Large intestine (tissue), 3 donors: ENCODE data around the gene DAPK2. TPM values are rescaled to one million over a fixed set of nuclear protein-coding genes. Genes with fewer than 3 reads are reported as not detected.

Source experiments
- DNase-seq, 2 donors: peaks; one replicate each; pipeline versions ENCODE4 v3.0.0 to v3.0.0-alpha.2; 2013
- H3K27ac ChIP-seq: one replicate; pipeline ENCODE4 v1.5.1; 2013; ENCODE audit warnings: low read length
- H3K27me3 ChIP-seq: 2 replicates; pipeline ENCODE4 v1.6.1; 2013; ENCODE audit warnings: low read length; ENCODE audit not compliant: control insufficient read depth, insufficient read depth
- H3K36me3 ChIP-seq: 2 replicates; pipeline ENCODE4 v1.6.1; 2013; ENCODE audit warnings: low read length; ENCODE audit not compliant: control insufficient read depth, insufficient read depth
- H3K4me1 ChIP-seq: one replicate; pipeline ENCODE4 v1.6.1; 2013; ENCODE audit warnings: low read length; ENCODE audit not compliant: control insufficient read depth, insufficient read depth
- H3K4me3 ChIP-seq: one replicate; pipeline ENCODE4 v1.5.1; 2013; ENCODE audit warnings: low read length
- H3K9me3 ChIP-seq: one replicate; pipeline ENCODE4 v1.6.1; 2013; ENCODE audit warnings: mild to moderate bottlenecking, low read depth, low read length, moderate library complexity; ENCODE audit not compliant: control insufficient read depth
- WGBS: methylation state at CpG from one replicate; pipeline ENCODE4 v1.1.5; 2013; ENCODE audit warnings: low lambda C conversion rate; ENCODE audit not compliant: insufficient coverage; 5-methylcytosine and 5-hydroxymethylcytosine counted together
- polyA plus RNA-seq: library from polyadenylated mRNA; unstranded; fragments of 120-200 nt; gene quantifications from one replicate; pipeline ENCODE4 v1.2.1, GENCODE V29; 2013

DAPK2 gene
- polyA plus RNA-seq, 1 donor: 7.4 TPM

DNA sequence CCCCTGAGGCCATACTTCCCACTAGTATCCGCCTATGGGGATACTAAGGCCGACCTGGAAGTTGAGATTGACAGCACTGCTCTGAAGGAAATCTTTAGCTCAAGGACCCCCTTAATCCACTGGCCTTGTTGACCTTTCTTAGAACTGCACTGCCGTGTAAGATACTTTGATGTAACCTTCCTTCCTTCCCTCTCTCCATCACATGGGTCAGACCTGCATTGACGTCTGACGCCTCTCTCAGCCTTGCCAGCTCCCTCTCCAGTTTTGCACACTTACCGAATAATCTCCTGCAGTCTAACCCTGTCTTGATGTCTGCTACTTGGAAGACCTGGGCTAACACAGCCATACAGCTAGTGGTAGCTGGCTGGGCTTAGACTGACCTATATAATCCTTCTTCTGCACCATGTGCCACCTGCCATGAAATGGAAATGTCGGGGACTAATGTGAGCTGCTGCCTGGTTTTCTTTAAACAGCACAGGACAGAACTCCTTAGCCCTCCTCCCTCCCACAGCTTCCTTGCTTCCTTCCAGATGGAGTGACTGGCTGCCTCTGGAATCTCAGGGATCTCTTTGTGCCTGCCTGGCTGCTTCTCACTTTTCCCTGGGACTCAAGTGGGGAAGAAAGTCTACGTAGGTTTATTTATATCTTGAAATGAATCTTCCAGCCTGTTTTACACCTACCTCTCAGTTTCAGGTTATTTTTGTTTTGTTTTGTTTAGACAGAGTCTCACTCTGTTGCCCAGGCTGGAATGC, 173.3 kb downstream of the DAPK2 start:
- Histone ChIP-seq H3K27me3 (no peaks in the 10 kb centered on the region), H3K27ac (no peak overlapping the region), H3K9me3 (no peaks in the 10 kb centered on the region), H3K36me3 (no peaks in the 10 kb centered on the region), H3K4me3 (no peak overlapping the region), H3K4me1 (no peaks in the 10 kb centered on the region)
- DNase-seq: no peak
- no CpG with 5 or more reads among the region's 8 CpGs for whole genome bisulfite sequencing

GRCh38 chr15:63870487-63871209, 175.6 kb downstream of the DAPK2 start:
- Histone ChIP-seq H3K36me3 (no peaks in the 10 kb centered on the region), H3K27ac (no peak overlapping the region), H3K4me1 (no peaks in the 10 kb centered on the region), H3K27me3 (no peaks in the 10 kb centered on the region), H3K4me3 (no peak overlapping the region), H3K9me3 (no peaks in the 10 kb centered on the region)
- DNase-seq: peak; percentile 64 to 81
- WGBS: no CpG with 5 or more reads among the region's 6 CpGs

DNA sequence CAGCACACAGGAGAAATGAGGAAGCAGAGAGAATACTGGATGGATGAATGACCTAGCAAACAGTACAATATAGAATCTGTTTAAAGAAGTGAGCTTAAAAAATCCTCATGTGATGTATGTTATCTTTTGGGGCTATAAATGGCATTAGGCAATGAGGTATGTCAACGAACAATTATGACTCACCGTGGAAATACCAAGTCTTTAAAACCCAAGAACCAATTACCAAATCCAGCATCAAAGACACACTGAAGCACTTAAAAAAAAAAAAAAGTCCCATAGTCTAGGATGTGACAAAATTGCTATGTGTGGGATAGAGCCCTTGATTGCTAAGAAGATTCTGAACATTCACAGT, 176.3 kb downstream of the DAPK2 start:
- H3K4me1 ChIP-seq: no peaks in the 10 kb centered on the region
- H3K4me3 ChIP-seq: no peak overlapping the region
- peak in 1 of 2 donors; percentile 41 for DNase-seq
- WGBS: no CpG with 5 or more reads among the region's 2 CpGs
- no peaks in the 10 kb centered on the region for H3K9me3 ChIP-seq
- H3K27ac ChIP-seq: no peak overlapping the region
- no peaks in the 10 kb centered on the region for H3K27me3 ChIP-seq
- H3K36me3 ChIP-seq: no peaks in the 10 kb centered on the region

DNA sequence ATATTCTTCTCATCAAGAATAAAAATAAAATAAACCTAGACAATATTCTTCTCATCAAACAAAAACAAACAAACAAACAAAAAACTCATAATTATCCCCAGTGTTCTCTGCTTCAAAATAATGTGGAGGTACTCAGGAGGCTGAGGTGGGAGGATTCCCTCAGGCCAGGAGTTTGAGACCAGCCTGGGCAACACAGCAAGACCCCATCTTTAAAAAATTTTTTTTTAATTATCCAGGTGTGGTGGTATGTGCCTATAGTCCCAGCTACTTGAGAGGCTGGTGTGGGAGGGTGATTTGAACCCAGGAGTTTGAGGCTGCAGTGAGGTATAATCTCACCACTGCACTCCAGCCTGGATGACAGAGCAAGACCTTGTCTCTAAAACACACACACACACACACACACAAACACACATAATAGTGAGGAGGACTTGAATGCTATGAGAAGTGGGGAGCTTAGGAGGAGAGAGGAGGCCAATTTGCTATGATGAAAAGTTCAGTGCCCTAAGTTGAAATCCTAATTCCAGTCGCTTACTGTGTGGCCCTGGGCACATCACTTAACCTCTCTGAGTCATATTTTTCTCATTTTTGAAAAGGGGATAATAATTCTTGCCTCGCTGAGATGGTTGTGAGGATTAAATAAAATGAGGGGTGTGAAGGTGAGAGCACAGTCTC, 176.8 kb downstream of the DAPK2 start:
- Histone ChIP-seq H3K9me3 (no peaks in the 10 kb centered on the region), H3K4me1 (no peaks in the 10 kb centered on the region), H3K27ac (no peak overlapping the region), H3K4me3 (no peak overlapping the region), H3K27me3 (no peaks in the 10 kb centered on the region), H3K36me3 (no peaks in the 10 kb centered on the region)
- 100% methylated on average over 1 of the region's 2 CpGs for WGBS
- DNase-seq: no peak

DNA sequence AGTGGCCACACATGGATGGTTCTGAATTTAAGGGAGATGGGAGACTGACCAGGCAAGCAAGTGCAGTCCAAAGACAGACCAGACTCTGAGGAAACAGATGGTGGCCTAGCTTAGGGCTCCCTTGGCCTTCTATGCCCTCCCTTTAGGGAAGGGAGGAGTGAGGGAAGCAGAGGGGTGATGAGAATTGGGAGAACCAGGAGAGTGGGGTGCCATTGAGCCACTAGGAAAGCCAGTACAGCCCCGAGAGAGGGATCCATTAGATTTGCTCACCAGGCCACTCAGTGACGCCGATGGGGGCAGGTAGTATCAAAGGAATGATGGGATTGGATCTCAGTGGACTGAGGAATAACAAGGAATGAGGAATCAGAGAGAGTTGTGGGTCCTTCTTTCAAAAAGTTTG, 182.1 kb downstream of the DAPK2 start:
- no CpG with 5 or more reads among the region's 3 CpGs for WGBS
- H3K36me3 ChIP-seq: no peaks in the 10 kb centered on the region
- no peaks in the 10 kb centered on the region for H3K27me3 ChIP-seq
- peaks cover 3% of the 10 kb centered on the region for H3K9me3 ChIP-seq
- no peak overlapping the region for H3K27ac ChIP-seq
- H3K4me3 ChIP-seq: no peak overlapping the region
- no peaks in the 10 kb centered on the region for H3K4me1 ChIP-seq
- no peak for DNase-seq

DNA sequence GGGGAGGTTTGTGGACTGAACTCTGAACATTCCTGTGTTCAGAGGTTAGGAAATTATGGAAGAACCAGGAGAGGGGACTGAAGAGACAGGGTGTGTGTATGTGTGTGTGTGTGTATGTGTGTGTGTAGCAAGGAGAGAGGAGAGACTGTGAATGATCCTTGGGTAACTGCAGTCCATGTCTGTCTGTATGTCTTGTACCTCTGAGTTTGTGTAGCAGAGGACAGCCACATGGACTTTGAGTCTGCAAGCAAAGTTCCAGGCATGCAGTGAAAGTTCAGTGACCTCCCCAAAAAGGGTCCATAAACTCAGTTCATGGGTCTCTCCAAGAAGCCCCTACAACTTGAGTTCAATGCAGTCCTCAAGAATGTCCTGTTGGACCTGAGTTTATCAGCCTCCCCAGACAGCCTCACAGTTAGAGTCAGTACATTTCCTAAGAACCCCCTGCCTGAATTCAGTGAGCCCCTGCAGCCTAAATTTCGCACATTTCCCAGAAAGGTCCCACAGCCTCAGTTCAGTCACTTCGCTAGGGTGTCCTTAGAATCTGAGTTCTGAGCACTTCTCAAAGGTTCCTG, 184.3 kb downstream of the DAPK2 start:
- Histone ChIP-seq H3K27ac (no peak overlapping the region), H3K4me1 (no peaks in the 10 kb centered on the region), H3K27me3 (no peaks in the 10 kb centered on the region), H3K4me3 (no peak overlapping the region), H3K9me3 (peaks cover 3% of the 10 kb centered on the region), H3K36me3 (no peaks in the 10 kb centered on the region)
- no peak for DNase-seq
- WGBS: no CpG with 5 or more reads among the region's 2 CpGs

GRCh38 chr15:63860555-63860954, 185.7 kb downstream of the DAPK2 start:
- H3K27me3 ChIP-seq: no peaks in the 10 kb centered on the region
- no peaks in the 10 kb centered on the region for H3K4me1 ChIP-seq
- no peak overlapping the region for H3K27ac ChIP-seq
- WGBS: 80% methylated on average over 1 of the region's 4 CpGs
- no peak for DNase-seq
- H3K4me3 ChIP-seq: no peak overlapping the region
- peaks cover 3% of the 10 kb centered on the region for H3K9me3 ChIP-seq
- H3K36me3 ChIP-seq: no peaks in the 10 kb centered on the region

DNA sequence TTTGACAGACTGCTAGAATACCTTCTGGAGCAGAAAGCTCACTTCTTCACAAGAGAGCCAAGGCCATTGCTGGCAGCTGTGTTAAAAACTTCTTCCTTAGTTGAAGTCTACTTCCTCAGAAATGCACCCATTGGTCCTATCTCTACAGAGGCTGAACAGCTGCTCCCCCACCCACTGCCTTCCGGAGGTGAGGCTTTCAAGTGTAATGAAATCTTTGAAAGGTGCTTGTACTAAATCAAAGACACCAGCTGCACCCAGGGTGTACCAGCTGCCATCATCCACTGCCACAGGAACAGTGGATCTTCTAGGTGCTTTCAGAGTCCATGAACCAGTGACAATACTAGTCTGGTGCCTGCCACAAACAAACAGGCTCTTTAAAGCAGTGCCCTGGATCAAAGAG, 186.1 kb downstream of the DAPK2 start:
- Histone ChIP-seq H3K27me3 (no peaks in the 10 kb centered on the region), H3K27ac (no peak overlapping the region), H3K4me1 (no peaks in the 10 kb centered on the region), H3K4me3 (no peak overlapping the region), H3K9me3 (peaks cover 3% of the 10 kb centered on the region), H3K36me3 (no peaks in the 10 kb centered on the region)
- WGBS: no CpG with 5 or more reads among the region's 1 CpG
- DNase-seq: no peak

DNA sequence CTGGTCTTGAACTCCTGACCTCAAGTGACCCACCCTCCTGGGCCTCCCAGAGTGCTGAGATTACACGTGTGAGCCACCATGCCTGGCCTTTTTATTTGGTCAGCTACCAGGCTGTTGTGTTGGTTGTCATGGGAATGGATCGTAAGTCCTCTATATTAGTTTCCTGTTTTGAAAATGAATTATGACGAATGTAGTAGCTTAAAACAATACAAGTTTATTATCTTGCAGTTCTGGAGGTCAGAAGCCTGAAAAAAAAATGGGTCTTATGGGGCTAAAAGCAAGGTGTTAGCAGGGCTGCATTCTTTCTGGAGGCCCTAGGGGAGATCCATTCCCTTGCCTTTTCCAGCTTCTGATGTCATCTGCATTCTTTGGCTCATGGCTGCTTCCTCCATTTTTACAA, 187.4 kb downstream of the DAPK2 start:
- DNase-seq: peak in 1 of 2 donors; percentile 34
- WGBS: 50% methylated on average over 2 of the region's 3 CpGs
- Histone ChIP-seq H3K4me3 (no peak overlapping the region), H3K9me3 (peaks cover 3% of the 10 kb centered on the region), H3K27me3 (no peaks in the 10 kb centered on the region), H3K36me3 (no peaks in the 10 kb centered on the region), H3K4me1 (no peaks in the 10 kb centered on the region), H3K27ac (no peak overlapping the region)

- Histone ChIP-seq H3K27ac (no peak overlapping the region), H3K27me3 (no peaks in the 10 kb centered on the region), H3K9me3 (peaks cover 3% of the 10 kb centered on the region), H3K4me1 (no peaks in the 10 kb centered on the region), H3K4me3 (no peak overlapping the region), H3K36me3 (no peaks in the 10 kb centered on the region)
- no CpG with 5 or more reads among the region's 5 CpGs for WGBS
- no peak for DNase-seq
These were observed 187.8 kb downstream of the DAPK2 start for GRCh38 chr15:63858448-63858847.
